Naive thymus-derived CD4-positive, alpha-beta T cell (primary cell): ENCODE data around the gene SLC39A6. TPM values are rescaled to one million over a fixed set of nuclear protein-coding genes. Genes with fewer than 3 reads are reported as not detected.

Experiments
- ATAC-seq: fragments of 150-1000 bp; cut with Tn5 transposase; 2 replicates; pipeline ENCODE4 v1.10.0; 2021; ENCODE audit warnings: mild to moderate bottlenecking, moderate library complexity
- CTCF ChIA-PET: fragments of 350-600 bp; sonication (Branson Sonifier 250); formaldehyde crosslinking; loops from one replicate; lab custom pipeline; 2021; ENCODE audit warnings: antibody characterized with exemption; lab: Charles Lee
- POLR2A ChIA-PET: fragments of 350-600 bp; sonication (Branson Sonifier 250); formaldehyde crosslinking; loops from one replicate; lab custom pipeline; 2021; ENCODE audit warnings: antibody characterized with exemption, inconsistent platforms; lab: Charles Lee
- DNase-seq, 9 donors: peaks; one replicate each; pipeline versions ENCODE4 v3.0.0 to v3.0.0-alpha.2; 2020 to 2022; ENCODE audit warnings: mixed read lengths in 1 of 9
- H3K27ac ChIP-seq: one replicate; pipeline ENCODE4 v1.7.0; 2013; ENCODE audit warnings: mild to moderate bottlenecking, low read depth, low read length, moderate library complexity
- H3K27me3 ChIP-seq, 2 donors: one replicate each; pipeline ENCODE4 v1.7.0; 2013; ENCODE audit warnings: low read length in 2 of 2, mild to moderate bottlenecking in 2 of 2, moderate library complexity in 2 of 2; ENCODE audit not compliant: control insufficient read depth in 2 of 2, insufficient read depth in 2 of 2
- H3K36me3 ChIP-seq, 3 experiments: 1 replicate in 2 of 3; 2 replicates in 1 of 3; pipeline ENCODE4 v1.7.0; 2013; ENCODE audit warnings: low read length in 3 of 3, mild to moderate bottlenecking in 3 of 3, moderate library complexity in 1 of 3; ENCODE audit not compliant: insufficient read depth in 3 of 3, control insufficient read depth in 2 of 3
- H3K4me1 ChIP-seq, 2 donors: one replicate each; pipeline ENCODE4 v1.7.0; 2013; ENCODE audit warnings: low read length in 2 of 2, mild to moderate bottlenecking in 2 of 2, moderate library complexity in 1 of 2; ENCODE audit not compliant: control insufficient read depth in 2 of 2, insufficient read depth in 2 of 2
- H3K4me3 ChIP-seq: 2 replicates; pipeline ENCODE4 v1.7.0; 2013; ENCODE audit warnings: mild to moderate bottlenecking, low read length
- H3K9me3 ChIP-seq, 3 experiments: 1 replicate in 2 of 3; 2 replicates in 1 of 3; pipeline ENCODE4 v1.7.0; 2013; ENCODE audit warnings: low read length in 3 of 3; ENCODE audit not compliant: control insufficient read depth in 2 of 3
- H3K27ac Mint-ChIP-seq, 9 donors: one replicate each; pipeline ENCODE4 v1.8.0; 2020 to 2022; ENCODE audit warnings: mixed read lengths in 9 of 9, mild to moderate bottlenecking in 8 of 9, moderate library complexity in 5 of 9, inconsistent platforms in 2 of 9
- H3K27me3 Mint-ChIP-seq, 5 donors: one replicate each; pipeline ENCODE4 v1.8.0; 2021 to 2022; ENCODE audit warnings: mixed read lengths in 5 of 5, mild to moderate bottlenecking in 1 of 5
- H3K36me3 Mint-ChIP-seq, 5 donors: one replicate each; pipeline ENCODE4 v1.8.0; 2020 to 2022; ENCODE audit warnings: mixed read lengths in 5 of 5, mild to moderate bottlenecking in 3 of 5, inconsistent platforms in 1 of 5
- H3K4me1 Mint-ChIP-seq, 7 donors: one replicate each; pipeline ENCODE4 v1.8.0; 2020 to 2022; ENCODE audit warnings: mixed read lengths in 7 of 7, mild to moderate bottlenecking in 3 of 7, inconsistent platforms in 1 of 7
- H3K4me3 Mint-ChIP-seq, 10 donors: one replicate each; pipeline ENCODE4 v1.8.0; 2020 to 2022; ENCODE audit warnings: mild to moderate bottlenecking in 10 of 10, mixed read lengths in 10 of 10, moderate library complexity in 6 of 10, inconsistent platforms in 2 of 10
- H3K9me3 Mint-ChIP-seq, 11 donors: one replicate each; pipeline ENCODE4 v1.8.0; 2020 to 2022; ENCODE audit warnings: mixed read lengths in 11 of 11, mild to moderate bottlenecking in 4 of 11, inconsistent platforms in 1 of 11, moderate library complexity in 1 of 11
- intact Hi-C, 2 donors: fragments of 100-400 bp; cut with micrococcal nuclease; formaldehyde crosslinking; loops; one replicate each; pipeline ENCODE4 v1.15.1; 2023
- polyA plus RNA-seq, 2 donors: library from polyadenylated mRNA; unstranded; fragments of 300-500 nt; fragmentation: Illumina TruSeq; gene quantifications; one replicate each; pipeline ENCODE4 v1.2.3, GENCODE V29; 2021
- total RNA-seq, 6 experiments: library from RNA in 5 of 6; stranded (reverse) in 5 of 6; gene quantifications; 1 replicate in 5 of 6; 2 replicates in 1 of 6; pipeline ENCODE4 v1.2.3 and lab custom pipeline; 2021 to 2026

SLC39A6 gene
- total and polyA plus RNA-seq, 7 experiments from 2014 or later: 12.1 to 27.8 (median 17.5) TPM

DNA sequence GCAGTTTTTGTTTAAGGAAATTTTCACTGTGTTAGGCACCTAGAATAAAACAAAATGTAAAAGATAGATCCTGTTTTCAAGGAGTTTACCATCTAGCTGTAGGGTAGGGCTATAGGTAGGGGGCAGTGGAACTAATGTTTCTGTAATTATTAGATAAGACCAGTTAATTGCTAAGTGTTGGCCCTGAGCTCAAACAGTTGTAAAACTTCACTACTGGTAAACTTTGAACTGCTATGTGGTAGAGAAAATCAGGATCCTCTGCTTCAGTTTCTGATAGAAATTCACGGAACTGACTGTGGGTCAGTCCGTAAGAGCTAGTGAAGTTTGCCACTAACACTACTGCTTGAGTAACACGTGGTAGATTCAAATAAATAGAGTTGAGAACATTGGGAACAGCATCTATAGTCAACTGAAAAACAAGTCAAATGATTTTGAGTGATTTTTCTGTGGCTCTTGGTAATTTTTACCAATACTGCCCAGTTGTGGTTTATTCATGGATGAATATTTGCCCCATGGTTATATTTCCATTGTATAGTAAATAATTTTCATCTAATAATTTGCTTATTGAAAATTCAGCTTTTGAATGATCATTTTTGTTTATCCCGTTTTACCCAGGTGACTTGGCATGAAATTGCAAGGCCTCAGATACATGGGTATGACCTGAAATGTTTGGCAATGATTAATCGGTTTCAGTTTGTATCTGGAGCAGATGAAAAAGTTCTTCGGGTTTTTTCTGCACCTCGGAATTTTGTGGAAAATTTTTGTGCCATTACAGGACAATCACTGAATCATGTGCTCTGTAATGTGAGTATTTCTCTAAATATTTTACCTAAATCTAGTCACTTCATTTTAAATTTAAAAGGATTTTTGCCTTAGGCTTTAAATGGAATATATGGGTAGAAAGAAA lies 27.0 kb upstream of the SLC39A6 start:
- Histone ChIP-seq H3K27ac (no peak overlapping the region), H3K9me3 (no peaks in the 10 kb centered on the region), H3K4me1 (no peaks in the 10 kb centered on the region), H3K4me3 (no peak overlapping the region), H3K36me3 (peaks cover 16 to 88% (median 25%) of the 10 kb centered on the region in 3 experiments), H3K27me3 (no peaks in the 10 kb centered on the region)
- Mint-ChIP-seq H3K27me3 (no peaks in the 10 kb centered on the region), H3K9me3 (no peaks in the 10 kb centered on the region), H3K27ac (peak overlapping the region in 3 of 9 donors; percentile 33 to 57 (median 52)), H3K36me3 (peaks cover 27 to 59% (median 37%) of the 10 kb centered on the region in 5 donors), H3K4me3 (no peak overlapping the region), H3K4me1 (peaks cover 7 to 43% (median 21%) of the 10 kb centered on the region in 7 donors)
- ATAC-seq: no peak
- CTCF ChIA-PET: no interaction called here
- intact Hi-C loops: no loop called here
- no peak for DNase-seq
- POLR2A ChIA-PET: interaction anchor here (0.8 to 1.9 kb wide), 2 partner anchors 27 kb away, joined by 3 to 6 read pairs; partner anchors contain the start of genes ELP2 and SLC39A6

GRCh38 chr18:36153771-36154170 lies 24.6 kb upstream of the SLC39A6 start:
- ATAC-seq: no peak
- Mint-ChIP-seq H3K4me1 (peaks cover 6 to 35% (median 14%) of the 10 kb centered on the region in 7 donors), H3K27ac (peak overlapping the region in 1 of 9 donors; percentile 38), H3K9me3 (no peaks in the 10 kb centered on the region), H3K4me3 (no peak overlapping the region), H3K27me3 (no peaks in the 10 kb centered on the region), H3K36me3 (peaks cover 25 to 64% (median 33%) of the 10 kb centered on the region in 5 donors)
- Histone ChIP-seq H3K4me1 (no peaks in the 10 kb centered on the region), H3K36me3 (peaks cover 8 to 91% (median 17%) of the 10 kb centered on the region in 3 experiments), H3K27me3 (no peaks in the 10 kb centered on the region), H3K9me3 (no peaks in the 10 kb centered on the region), H3K4me3 (no peak overlapping the region), H3K27ac (no peak overlapping the region)
- intact Hi-C loops: loop anchor here in 1 of 2 donors (2.0 kb wide), 1 partner anchor 15 kb away; no protein-coding TSS in a partner anchor
- CTCF ChIA-PET: no interaction called here
- no peak for DNase-seq
- POLR2A ChIA-PET: no interaction called here

GRCh38 chr18:36153203-36153602 lies 24.1 kb upstream of the SLC39A6 start:
- ChIA-PET POLR2A (no interaction called here), CTCF (no interaction called here)
- peak overlapping the region in 2 of 9 donors; percentile 29 to 68 for H3K27ac Mint-ChIP-seq
- intact Hi-C loops: loop anchor here in 1 of 2 donors (2.0 kb wide), 1 partner anchor 14 kb away; no protein-coding TSS in a partner anchor
- no peak for DNase-seq
- no peak for ATAC-seq
- Histone ChIP-seq H3K36me3 (peaks cover 8 to 91% (median 14%) of the 10 kb centered on the region in 3 experiments), H3K27me3 (no peaks in the 10 kb centered on the region), H3K27ac (no peak overlapping the region), H3K4me3 (no peak overlapping the region), H3K9me3 (no peaks in the 10 kb centered on the region), H3K4me1 (no peaks in the 10 kb centered on the region)
- peaks cover 22 to 59% (median 29%) of the 10 kb centered on the region in 5 donors for H3K36me3 Mint-ChIP-seq
- H3K4me3 Mint-ChIP-seq: no peak overlapping the region
- no peaks in the 10 kb centered on the region for H3K27me3 Mint-ChIP-seq
- no peaks in the 10 kb centered on the region for H3K9me3 Mint-ChIP-seq
- peaks cover 6 to 32% (median 13%) of the 10 kb centered on the region in 7 donors for H3K4me1 Mint-ChIP-seq

- Histone ChIP-seq H3K4me3 (no peak overlapping the region), H3K27me3 (no peaks in the 10 kb centered on the region), H3K9me3 (no peaks in the 10 kb centered on the region), H3K27ac (no peak overlapping the region), H3K4me1 (no peaks in the 10 kb centered on the region), H3K36me3 (peaks cover 8 to 92% (median 12%) of the 10 kb centered on the region in 3 experiments)
- ATAC-seq (no peak), DNase-seq (no peak)
- POLR2A ChIA-PET: no interaction called here
- Mint-ChIP-seq H3K4me3 (no peak overlapping the region), H3K36me3 (peaks cover 22 to 55% (median 29%) of the 10 kb centered on the region in 5 donors), H3K27ac (peak overlapping the region in 2 of 9 donors; percentile 19 to 29), H3K27me3 (no peaks in the 10 kb centered on the region), H3K4me1 (peaks cover 6 to 28% (median 13%) of the 10 kb centered on the region in 7 donors), H3K9me3 (no peaks in the 10 kb centered on the region)
- CTCF ChIA-PET: no interaction called here
- intact Hi-C loops: loop anchor here in 1 of 2 donors (2.0 kb wide), 1 partner anchor 14 kb away; no protein-coding TSS in a partner anchor
These were observed 23.6 kb upstream of the SLC39A6 start for GRCh38 chr18:36152781-36153180.

DNA sequence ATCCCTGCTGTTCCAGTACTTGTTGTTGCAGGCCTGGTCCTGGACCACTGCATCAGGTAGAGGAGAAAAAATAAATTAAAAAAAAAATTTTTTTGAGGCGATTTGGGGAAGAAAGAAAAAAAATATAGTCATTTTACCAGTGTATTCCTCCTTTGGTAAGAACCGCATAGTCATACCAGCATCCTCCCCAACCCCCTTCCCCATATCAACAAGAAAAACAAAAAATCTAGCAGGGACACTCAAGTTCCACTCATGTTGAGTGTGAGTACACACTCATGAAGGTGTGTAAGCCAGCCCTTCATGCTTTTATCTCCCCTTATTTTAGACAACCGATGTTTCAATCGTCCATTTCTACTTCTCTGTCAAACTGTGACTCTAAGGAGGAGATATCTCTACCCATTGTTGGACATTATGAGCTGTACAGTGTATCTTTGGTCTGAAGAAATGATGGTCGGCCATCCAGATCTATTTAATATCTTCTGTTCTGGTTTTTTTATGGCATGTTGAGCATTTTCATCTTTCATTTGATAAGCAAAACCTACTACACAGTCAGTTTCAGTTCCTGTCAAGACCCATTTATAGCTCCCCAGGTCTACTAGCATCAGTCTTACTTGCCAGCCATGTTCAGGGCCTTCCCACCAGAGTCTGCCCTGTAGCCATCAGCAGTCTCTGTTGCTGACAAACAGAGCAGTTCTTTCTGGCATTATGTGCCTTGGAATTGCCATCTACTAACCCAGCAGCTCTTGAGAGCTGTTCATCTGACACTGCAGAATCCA lies 20.6 kb upstream of the SLC39A6 start:
- peaks cover 17 to 45% (median 21%) of the 10 kb centered on the region in 5 donors for H3K36me3 Mint-ChIP-seq
- intact Hi-C loops: no loop called here
- no peaks in the 10 kb centered on the region for H3K4me1 ChIP-seq
- no peak overlapping the region for H3K27ac ChIP-seq
- ChIA-PET CTCF (interaction anchor here (0.8 to 0.9 kb wide), 2 partner anchors 54 to 138 kb away, joined by 3 to 4 read pairs; no protein-coding TSS in a partner anchor), POLR2A (no interaction called here)
- H3K9me3 Mint-ChIP-seq: no peaks in the 10 kb centered on the region
- DNase-seq: no peak
- H3K27ac Mint-ChIP-seq: peak overlapping the region in 3 of 9 donors; percentile 8 to 26 (median 18)
- H3K36me3 ChIP-seq: peaks cover 22 to 93% (median 24%) of the 10 kb centered on the region in 3 experiments
- ATAC-seq: no peak
- H3K27me3 Mint-ChIP-seq: no peaks in the 10 kb centered on the region
- peaks cover 0 to 14% (median 4%) of the 10 kb centered on the region in 7 donors for H3K4me1 Mint-ChIP-seq
- no peak overlapping the region for H3K4me3 Mint-ChIP-seq
- H3K27me3 ChIP-seq: no peaks in the 10 kb centered on the region
- H3K4me3 ChIP-seq: no peak overlapping the region
- no peaks in the 10 kb centered on the region for H3K9me3 ChIP-seq

DNA sequence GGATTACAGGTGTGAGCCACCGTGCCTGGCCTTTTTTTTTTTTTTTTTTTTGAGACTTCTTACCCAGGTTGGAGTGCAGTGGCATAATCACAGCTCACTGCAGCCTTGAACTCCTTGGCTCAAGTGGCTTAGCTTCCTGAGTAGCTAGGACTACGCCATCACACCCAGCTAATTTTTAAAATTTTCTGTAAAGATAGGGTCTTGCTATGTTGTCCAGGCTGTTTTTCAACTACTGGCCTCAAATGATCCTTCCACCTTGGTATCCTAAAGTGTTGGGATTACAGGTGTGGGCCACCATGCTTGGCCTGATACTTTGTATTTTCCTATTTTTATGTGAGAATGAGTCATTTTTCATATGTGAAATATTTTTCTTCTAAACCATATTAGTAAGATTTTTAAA lies 14.3 kb upstream of the SLC39A6 start:
- CTCF ChIA-PET: no interaction called here
- no peaks in the 10 kb centered on the region for H3K4me1 ChIP-seq

More for the DNA sequence above, 14.3 kb upstream of the SLC39A6 start:
- DNase-seq (no peak), ATAC-seq (no peak)
- Mint-ChIP-seq H3K36me3 (peaks cover 6 to 45% (median 27%) of the 10 kb centered on the region in 5 donors), H3K27ac (no peak overlapping the region), H3K9me3 (no peaks in the 10 kb centered on the region), H3K4me3 (no peak overlapping the region), H3K4me1 (peaks cover 2 to 13% (median 5%) of the 10 kb centered on the region in 7 donors), H3K27me3 (no peaks in the 10 kb centered on the region)
- peaks cover 31 to 86% (median 35%) of the 10 kb centered on the region in 3 experiments for H3K36me3 ChIP-seq
- no peaks in the 10 kb centered on the region for H3K27me3 ChIP-seq
- POLR2A ChIA-PET: interaction anchor here (1.0 kb wide), 1 partner anchor 13 kb away, joined by 3 read pairs; the partner anchor contains the start of gene ELP2
- intact Hi-C loops: loop anchor here in 1 of 2 donors (2.0 kb wide), 1 partner anchor 15 kb away; the partner anchor contains the start of genes ELP2 and SLC39A6
- no peak overlapping the region for H3K27ac ChIP-seq
- no peaks in the 10 kb centered on the region for H3K9me3 ChIP-seq
- H3K4me3 ChIP-seq: no peak overlapping the region
